ENCODE measurements around the gene TEK. TPM values are rescaled to one million over a fixed set of nuclear protein-coding genes. Genes with fewer than 3 reads are reported as not detected.
"Not testable (repeated sequence)": the region's sequence is repeated elsewhere in the genome, so short reads cannot be mapped to it uniquely, and the experiment has no call there.

Gene TEK
- total RNA-seq, 2 donors from 2014 or later, result 4.6 to 4.9 TPM

DNA sequence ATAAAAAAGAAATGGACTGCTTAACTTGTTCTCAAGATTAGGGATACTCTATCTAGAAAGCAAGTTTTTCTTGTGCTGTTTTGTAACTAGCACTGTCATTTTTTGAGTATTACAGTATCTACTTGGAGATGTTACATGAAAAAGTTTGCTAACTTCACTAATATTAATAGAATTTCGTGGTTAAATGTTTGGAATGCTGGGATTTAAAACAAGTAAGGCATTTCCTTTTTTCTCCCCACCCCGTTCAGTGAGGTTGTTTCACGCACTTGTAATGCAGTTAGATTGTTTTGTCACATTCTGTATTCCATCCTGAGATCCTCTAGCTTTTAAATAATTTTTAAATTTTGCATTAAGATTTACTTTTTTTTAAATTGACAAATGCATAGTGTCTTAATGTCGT, 20.0 kb upstream of the TEK start:
- Histone ChIP-seq H3K27me3 (no peaks in the 10 kb centered on the region), H3K36me3 (replicated peaks in 1 of 2; ENCODE audit: insufficient read depth in 1 of 2, low read depth in 2 of 2) (no peaks in the 10 kb centered on the region), H3K27ac (no peak overlapping the region), H3K4me3 (no peak overlapping the region), H3K9me3 (no peaks in the 10 kb centered on the region), H3K4me1 (no peaks in the 10 kb centered on the region)
- no peak for DNase-seq
- intact Hi-C loops (cut with DNase I), result no loop called here
- 57 to 62% methylated on average over 4 of the region's 4 CpGs for WGBS, 2 donors
- TF ChIP-seq, protein P1, sequence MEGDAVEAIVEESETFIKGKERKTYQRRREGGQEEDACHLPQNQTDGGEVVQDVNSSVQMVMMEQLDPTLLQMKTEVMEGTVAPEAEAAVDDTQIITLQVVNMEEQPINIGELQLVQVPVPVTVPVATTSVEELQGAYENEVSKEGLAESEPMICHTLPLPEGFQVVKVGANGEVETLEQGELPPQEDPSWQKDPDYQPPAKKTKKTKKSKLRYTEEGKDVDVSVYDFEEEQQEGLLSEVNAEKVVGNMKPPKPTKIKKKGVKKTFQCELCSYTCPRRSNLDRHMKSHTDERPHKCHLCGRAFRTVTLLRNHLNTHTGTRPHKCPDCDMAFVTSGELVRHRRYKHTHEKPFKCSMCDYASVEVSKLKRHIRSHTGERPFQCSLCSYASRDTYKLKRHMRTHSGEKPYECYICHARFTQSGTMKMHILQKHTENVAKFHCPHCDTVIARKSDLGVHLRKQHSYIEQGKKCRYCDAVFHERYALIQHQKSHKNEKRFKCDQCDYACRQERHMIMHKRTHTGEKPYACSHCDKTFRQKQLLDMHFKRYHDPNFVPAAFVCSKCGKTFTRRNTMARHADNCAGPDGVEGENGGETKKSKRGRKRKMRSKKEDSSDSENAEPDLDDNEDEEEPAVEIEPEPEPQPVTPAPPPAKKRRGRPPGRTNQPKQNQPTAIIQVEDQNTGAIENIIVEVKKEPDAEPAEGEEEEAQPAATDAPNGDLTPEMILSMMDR (IDR thresholded peaks at IDR 0.05), result no peak
- no peak for TF ChIP-seq POLR2A (IDR thresholded peaks at IDR 0.05)
- ATAC-seq, result no peak

DNA sequence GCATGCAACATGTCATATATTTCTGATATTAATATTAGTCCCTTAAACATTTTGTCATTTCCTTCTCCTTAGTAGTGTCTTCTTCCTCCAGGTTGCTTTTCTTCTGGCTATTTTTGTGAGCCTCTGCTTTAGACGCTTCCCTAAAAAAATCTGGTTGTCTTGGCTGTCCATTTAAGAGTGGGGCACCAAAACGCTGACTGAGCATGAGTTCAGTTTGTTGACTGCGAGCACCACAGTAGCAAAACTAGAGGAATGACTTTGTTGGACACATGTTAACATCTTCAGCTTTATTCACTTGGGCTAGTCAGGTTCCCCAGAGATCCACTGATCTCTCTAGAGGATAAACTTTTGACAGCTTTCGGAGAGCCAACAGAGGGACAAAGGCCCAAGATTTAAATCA, 19.3 kb upstream of the TEK start:
- intact Hi-C loops (cut with DNase I), result no loop called here
- ATAC-seq, result no peak

DNA sequence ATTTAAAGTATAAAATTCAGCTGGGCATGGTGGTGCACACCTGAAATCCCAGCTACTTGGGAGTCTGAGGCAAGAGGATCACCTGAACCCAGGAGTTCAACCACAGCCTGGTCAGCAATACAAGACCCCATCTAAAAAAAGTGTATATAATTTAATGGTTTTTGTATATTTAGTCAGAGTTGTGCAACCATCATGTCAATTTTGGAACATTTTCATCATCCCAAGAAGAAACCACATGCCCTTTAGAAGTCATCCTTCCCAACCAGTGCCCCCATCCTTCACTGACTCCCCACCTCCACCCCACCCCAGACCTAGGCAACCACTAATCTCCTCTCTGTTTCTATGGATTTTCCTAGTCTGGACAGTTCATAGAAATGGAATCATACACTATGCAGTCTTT, 18.8 kb upstream of the TEK start:
- H3K4me1 ChIP-seq, result no peaks in the 10 kb centered on the region
- H3K36me3 ChIP-seq (replicated peaks in 1 of 2; ENCODE audit: insufficient read depth in 1 of 2, low read depth in 2 of 2), result no peaks in the 10 kb centered on the region
- H3K27me3 ChIP-seq, result no peaks in the 10 kb centered on the region
- ATAC-seq, result no peak
- no peak overlapping the region for H3K27ac ChIP-seq
- TF ChIP-seq, protein P1 (IDR thresholded peaks at IDR 0.05), result no peak
- no peak for TF ChIP-seq POLR2A (IDR thresholded peaks at IDR 0.05)
- no peaks in the 10 kb centered on the region for H3K9me3 ChIP-seq
- no peak overlapping the region for H3K4me3 ChIP-seq
- intact Hi-C loops (cut with DNase I), result no loop called here
- DNase-seq, result no peak

More for the DNA sequence above, 19.3 kb upstream of the TEK start:
- Histone ChIP-seq H3K27ac (no peak overlapping the region), H3K27me3 (no peaks in the 10 kb centered on the region), H3K4me3 (no peak overlapping the region), H3K9me3 (no peaks in the 10 kb centered on the region), H3K36me3 (replicated peaks in 1 of 2; ENCODE audit: insufficient read depth in 1 of 2, low read depth in 2 of 2) (no peaks in the 10 kb centered on the region), H3K4me1 (no peaks in the 10 kb centered on the region)
- TF ChIP-seq, protein P1 (IDR thresholded peaks at IDR 0.05), result no peak
- no peak for TF ChIP-seq POLR2A (IDR thresholded peaks at IDR 0.05)
- DNase-seq, result no peak
- 78 to 83% methylated on average over 4 of the region's 4 CpGs for WGBS, 2 donors

DNA sequence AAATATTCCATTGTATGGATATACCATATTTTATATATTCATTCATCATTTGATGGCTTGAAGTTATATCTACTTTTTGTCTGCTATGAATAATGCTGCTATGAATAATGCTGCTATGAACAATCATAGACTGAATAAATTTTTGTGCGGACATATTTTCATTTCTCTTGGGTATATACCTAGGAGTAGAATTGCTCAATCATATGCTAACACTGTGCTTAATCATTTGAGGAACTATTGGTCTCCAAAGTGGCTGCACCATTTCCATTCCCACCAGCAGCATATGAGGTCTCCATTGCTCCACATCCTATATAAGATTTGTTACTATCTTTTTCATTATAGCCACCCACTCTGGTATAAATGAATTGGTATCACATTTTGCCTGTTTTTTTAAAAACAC, 18.3 kb upstream of the TEK start:
- ATAC-seq (no peak), DNase-seq (no peak)
- Histone ChIP-seq H3K9me3 (no peaks in the 10 kb centered on the region), H3K27ac (no peak overlapping the region), H3K36me3 (replicated peaks in 1 of 2; ENCODE audit: insufficient read depth in 1 of 2, low read depth in 2 of 2) (no peaks in the 10 kb centered on the region), H3K27me3 (no peaks in the 10 kb centered on the region), H3K4me3 (no peak overlapping the region), H3K4me1 (no peaks in the 10 kb centered on the region)
- TF ChIP-seq POLR2A (IDR thresholded peaks at IDR 0.05), result no peak
- intact Hi-C loops (cut with DNase I), result no loop called here
- 92 to 93% methylated on average over 1 of the region's 1 CpG for WGBS, 2 donors

DNA sequence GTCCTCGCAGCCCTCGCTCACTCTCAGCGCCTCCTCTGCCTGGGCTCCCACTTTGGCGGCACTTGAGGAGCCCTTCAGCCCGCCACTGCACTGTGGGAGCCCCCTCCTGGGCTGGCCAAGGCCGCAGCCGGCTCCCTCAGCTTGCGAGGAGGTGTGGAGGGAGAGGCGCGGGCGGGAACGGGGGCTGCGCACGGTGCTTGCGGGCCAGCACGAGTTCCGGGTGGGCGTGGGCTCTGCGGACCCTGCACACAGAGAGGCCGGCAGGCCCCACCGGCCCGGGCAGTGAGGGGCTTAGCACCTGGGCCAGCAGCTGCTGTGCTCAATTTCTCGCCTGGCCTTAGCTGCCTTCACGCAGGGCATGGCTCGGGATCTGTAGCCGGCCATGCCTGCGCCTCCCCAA, 16.5 kb upstream of the TEK start:
- H3K4me1 ChIP-seq; H3K36me3 ChIP-seq (replicated peaks in 1 of 2; ENCODE audit: insufficient read depth in 1 of 2, low read depth in 2 of 2); DNase-seq; H3K9me3 ChIP-seq; intact Hi-C loops (cut with DNase I); H3K4me3 ChIP-seq; ATAC-seq; H3K27me3 ChIP-seq; H3K27ac ChIP-seq: not testable (repeated sequence)
- WGBS, 2 donors, result 92 to 96% methylated on average over 20 to 26 of the region's 27 CpGs

DNA sequence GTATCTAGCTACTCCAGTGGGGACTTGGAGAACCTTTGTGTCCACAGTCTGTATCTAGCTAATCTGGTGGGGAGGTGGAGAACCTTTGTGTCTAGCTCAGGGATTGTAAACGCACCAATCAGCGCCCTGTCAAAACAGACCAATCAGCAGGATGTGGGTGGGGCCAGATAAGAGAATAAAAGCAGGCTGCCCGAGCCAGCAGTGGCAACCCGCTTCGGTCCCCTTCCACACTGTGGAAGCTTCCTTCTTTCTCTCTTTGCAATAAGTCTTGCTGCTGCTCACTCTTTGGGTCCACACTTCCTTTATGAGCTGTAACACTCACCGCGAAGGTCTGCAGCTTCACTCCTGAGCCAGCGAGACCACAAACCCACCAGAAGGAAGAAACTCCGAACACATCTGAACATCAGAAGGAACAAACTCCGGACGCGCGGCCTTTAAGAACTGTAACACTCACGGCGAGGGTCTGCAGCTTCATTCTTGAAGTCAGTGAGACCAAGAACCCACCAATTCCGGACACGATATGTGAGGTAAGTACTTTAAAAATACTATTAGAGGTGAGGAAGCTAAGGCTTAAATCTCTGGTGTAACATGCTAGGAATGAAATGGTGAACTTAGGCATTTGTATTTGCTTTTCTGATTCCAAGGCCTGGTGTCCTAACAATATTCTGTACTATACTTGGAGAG, 15.5 kb upstream of the TEK start:
- H3K27me3 ChIP-seq; ATAC-seq; intact Hi-C loops (cut with DNase I); H3K9me3 ChIP-seq; H3K4me3 ChIP-seq; H3K4me1 ChIP-seq; H3K36me3 ChIP-seq (replicated peaks in 1 of 2; ENCODE audit: insufficient read depth in 1 of 2, low read depth in 2 of 2); H3K27ac ChIP-seq; DNase-seq: not testable (repeated sequence)
- 70 to 94% methylated on average over 13 to 17 of the region's 17 CpGs for WGBS, 2 donors
